ENCODE measurements around the gene MDP1.

The MDP1 gene

DNA sequence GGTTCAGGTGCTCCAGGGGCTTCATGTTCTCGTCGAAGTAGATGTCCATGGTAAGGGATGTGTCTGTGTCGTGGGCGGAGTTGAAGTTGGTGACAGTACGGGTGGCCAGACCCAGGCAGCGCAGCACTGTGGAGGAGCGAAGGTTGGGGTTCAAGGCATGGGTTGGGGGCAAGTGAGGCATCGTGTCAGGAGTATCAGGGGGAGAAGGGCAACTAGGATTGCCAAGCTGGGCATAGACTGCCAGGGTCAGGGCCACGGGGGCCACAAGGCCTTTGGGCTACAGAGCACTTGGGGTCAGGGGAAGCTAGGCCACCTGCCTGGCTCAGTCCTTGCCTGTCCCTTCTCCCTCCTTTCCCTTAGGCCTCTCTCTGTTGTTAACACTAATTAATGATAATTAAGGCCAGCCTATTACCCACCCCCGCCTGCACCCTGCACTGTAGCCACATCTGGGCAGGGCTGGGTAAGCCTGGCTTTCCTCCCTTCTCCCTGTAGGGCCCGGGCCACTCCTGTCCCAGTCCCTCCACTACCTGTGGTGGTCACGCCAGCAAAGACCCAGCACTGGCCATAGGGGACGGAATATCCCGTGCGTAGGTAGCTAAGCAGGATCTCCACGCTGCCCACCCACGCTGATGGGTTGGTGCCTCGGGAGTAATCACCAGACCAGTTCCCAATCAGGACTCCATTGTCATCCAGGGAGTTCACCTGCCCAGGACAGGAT, 42.8 kb upstream of the MDP1 start:
- Histone ChIP-seq H3K27me3 (ENCODE audit: control insufficient read depth in 2 of 2, insufficient read depth in 2 of 2, low read length in 2 of 2) (no peaks in the 10 kb centered on the region), H3K36me3 (ENCODE audit: control insufficient read depth in 2 of 2, insufficient read depth in 2 of 2, low read length in 2 of 2) (peaks cover 0 to 5% of the 10 kb centered on the region in 2 donors), H3K9me3 (ENCODE audit: control insufficient read depth in 2 of 2, low read length in 2 of 2) (no peaks in the 10 kb centered on the region), H3K27ac (ENCODE audit: low read depth in 2 of 2, low read length in 2 of 2) (no peak overlapping the region), H3K4me1 (ENCODE audit: control insufficient read depth in 2 of 2, insufficient read depth in 2 of 2, low read length in 2 of 2) (no peaks in the 10 kb centered on the region), H3K4me3 (ENCODE audit: low read length in 2 of 2) (no peak overlapping the region), H3K9ac (ENCODE audit: low read depth in 1 of 2, low read length in 2 of 2) (no peak overlapping the region)

DNA sequence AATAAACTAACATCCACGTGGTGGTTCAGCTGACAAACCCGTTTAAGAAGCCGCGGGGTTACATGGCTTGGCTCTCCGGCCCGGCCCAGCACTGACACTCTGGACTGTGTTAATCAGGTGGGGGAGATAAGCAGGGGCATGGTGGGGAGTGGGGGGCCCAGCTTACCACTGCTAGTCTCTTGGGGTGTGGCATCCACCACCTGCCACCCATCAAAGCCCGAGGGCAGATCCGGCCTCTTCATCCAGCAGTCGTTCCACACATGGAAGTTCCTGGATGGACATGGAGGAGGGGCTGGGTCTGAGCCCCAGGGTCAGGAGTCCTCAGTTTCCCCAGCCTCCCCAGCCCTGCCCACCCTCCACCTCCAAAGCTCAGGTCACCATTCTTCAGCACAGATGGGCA, 42.3 kb upstream of the MDP1 start:
- H3K27me3 ChIP-seq (ENCODE audit: control insufficient read depth in 2 of 2, insufficient read depth in 2 of 2, low read length in 2 of 2): no peaks in the 10 kb centered on the region
- no peak overlapping the region for H3K9ac ChIP-seq (ENCODE audit: low read depth in 1 of 2, low read length in 2 of 2)
- H3K36me3 ChIP-seq (ENCODE audit: control insufficient read depth in 2 of 2, insufficient read depth in 2 of 2, low read length in 2 of 2): peaks cover 0 to 5% of the 10 kb centered on the region in 2 donors
- H3K4me3 ChIP-seq (ENCODE audit: low read length in 2 of 2): no peak overlapping the region
- no peak overlapping the region for H3K27ac ChIP-seq (ENCODE audit: low read depth in 2 of 2, low read length in 2 of 2)
- H3K9me3 ChIP-seq (ENCODE audit: control insufficient read depth in 2 of 2, low read length in 2 of 2): no peaks in the 10 kb centered on the region
- H3K4me1 ChIP-seq (ENCODE audit: control insufficient read depth in 2 of 2, insufficient read depth in 2 of 2, low read length in 2 of 2): no peaks in the 10 kb centered on the region

- H3K4me3 ChIP-seq (ENCODE audit: low read length in 2 of 2): no peak overlapping the region
- H3K9me3 ChIP-seq (ENCODE audit: control insufficient read depth in 2 of 2, low read length in 2 of 2): no peaks in the 10 kb centered on the region
- no peak overlapping the region for H3K27ac ChIP-seq (ENCODE audit: low read depth in 2 of 2, low read length in 2 of 2)
- H3K27me3 ChIP-seq (ENCODE audit: control insufficient read depth in 2 of 2, insufficient read depth in 2 of 2, low read length in 2 of 2): no peaks in the 10 kb centered on the region
- no peaks in the 10 kb centered on the region for H3K4me1 ChIP-seq (ENCODE audit: control insufficient read depth in 2 of 2, insufficient read depth in 2 of 2, low read length in 2 of 2)
- peaks cover 0 to 5% of the 10 kb centered on the region in 2 donors for H3K36me3 ChIP-seq (ENCODE audit: control insufficient read depth in 2 of 2, insufficient read depth in 2 of 2, low read length in 2 of 2)
- H3K9ac ChIP-seq (ENCODE audit: low read depth in 1 of 2, low read length in 2 of 2): no peak overlapping the region
Measured at GRCh38 chr14:24256960-24257359, 41.1 kb upstream of the MDP1 start.

DNA sequence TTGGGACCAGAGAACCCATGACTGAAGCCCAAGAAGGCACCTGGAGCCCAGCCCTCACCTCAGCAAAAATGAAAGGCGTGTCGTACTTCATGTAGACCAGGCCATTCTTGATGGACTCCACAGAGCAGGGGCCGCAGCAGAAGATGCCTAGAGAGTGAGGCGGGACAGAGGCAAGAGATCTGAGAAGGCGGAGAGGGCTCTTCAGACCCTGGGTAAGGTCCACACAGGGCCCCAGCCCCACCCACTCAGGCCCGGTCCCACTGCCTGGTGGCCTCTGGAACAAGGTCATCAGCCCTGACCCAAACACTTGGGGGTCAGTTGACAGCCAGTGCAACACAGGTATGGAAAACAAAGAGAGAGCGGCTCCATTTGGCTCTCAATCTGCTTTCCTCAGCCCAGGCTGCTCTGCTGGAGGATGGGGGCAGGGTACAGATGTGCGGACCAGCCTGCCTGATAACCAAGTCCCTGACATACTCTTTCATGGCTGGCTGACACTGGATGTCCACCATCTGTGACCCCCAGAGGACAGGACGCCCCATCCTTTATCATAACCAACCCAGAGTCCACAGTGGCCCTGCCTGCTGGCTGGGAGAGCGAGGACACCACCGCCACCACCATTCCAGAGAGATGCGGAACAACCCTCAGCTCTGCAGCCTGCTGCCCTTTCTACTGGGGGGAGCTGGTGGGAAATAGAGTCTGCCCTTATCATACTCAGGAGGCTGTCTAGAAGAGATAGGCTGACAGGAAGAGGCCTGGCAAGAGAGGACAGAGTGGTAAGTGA, 40.3 kb upstream of the MDP1 start:
- Histone ChIP-seq H3K27ac (ENCODE audit: low read depth in 2 of 2, low read length in 2 of 2) (no peak overlapping the region), H3K36me3 (ENCODE audit: control insufficient read depth in 2 of 2, insufficient read depth in 2 of 2, low read length in 2 of 2) (peaks cover 0 to 5% of the 10 kb centered on the region in 2 donors)

GRCh38 chr14:24255438-24255837, 39.6 kb upstream of the MDP1 start:
- Histone ChIP-seq H3K36me3 (ENCODE audit: control insufficient read depth in 2 of 2, insufficient read depth in 2 of 2, low read length in 2 of 2) (peaks cover 0 to 5% of the 10 kb centered on the region in 2 donors), H3K9me3 (ENCODE audit: control insufficient read depth in 2 of 2, low read length in 2 of 2) (no peaks in the 10 kb centered on the region), H3K27me3 (ENCODE audit: control insufficient read depth in 2 of 2, insufficient read depth in 2 of 2, low read length in 2 of 2) (no peaks in the 10 kb centered on the region), H3K4me1 (ENCODE audit: control insufficient read depth in 2 of 2, insufficient read depth in 2 of 2, low read length in 2 of 2) (no peaks in the 10 kb centered on the region), H3K9ac (ENCODE audit: low read depth in 1 of 2, low read length in 2 of 2) (no peak overlapping the region), H3K27ac (ENCODE audit: low read depth in 2 of 2, low read length in 2 of 2) (no peak overlapping the region), H3K4me3 (ENCODE audit: low read length in 2 of 2) (no peak overlapping the region)

More for the DNA sequence above, 40.3 kb upstream of the MDP1 start:
- Histone ChIP-seq H3K4me3 (ENCODE audit: low read length in 2 of 2) (no peak overlapping the region), H3K27me3 (ENCODE audit: control insufficient read depth in 2 of 2, insufficient read depth in 2 of 2, low read length in 2 of 2) (no peaks in the 10 kb centered on the region), H3K4me1 (ENCODE audit: control insufficient read depth in 2 of 2, insufficient read depth in 2 of 2, low read length in 2 of 2) (no peaks in the 10 kb centered on the region), H3K9me3 (ENCODE audit: control insufficient read depth in 2 of 2, low read length in 2 of 2) (no peaks in the 10 kb centered on the region), H3K9ac (ENCODE audit: low read depth in 1 of 2, low read length in 2 of 2) (no peak overlapping the region)

DNA sequence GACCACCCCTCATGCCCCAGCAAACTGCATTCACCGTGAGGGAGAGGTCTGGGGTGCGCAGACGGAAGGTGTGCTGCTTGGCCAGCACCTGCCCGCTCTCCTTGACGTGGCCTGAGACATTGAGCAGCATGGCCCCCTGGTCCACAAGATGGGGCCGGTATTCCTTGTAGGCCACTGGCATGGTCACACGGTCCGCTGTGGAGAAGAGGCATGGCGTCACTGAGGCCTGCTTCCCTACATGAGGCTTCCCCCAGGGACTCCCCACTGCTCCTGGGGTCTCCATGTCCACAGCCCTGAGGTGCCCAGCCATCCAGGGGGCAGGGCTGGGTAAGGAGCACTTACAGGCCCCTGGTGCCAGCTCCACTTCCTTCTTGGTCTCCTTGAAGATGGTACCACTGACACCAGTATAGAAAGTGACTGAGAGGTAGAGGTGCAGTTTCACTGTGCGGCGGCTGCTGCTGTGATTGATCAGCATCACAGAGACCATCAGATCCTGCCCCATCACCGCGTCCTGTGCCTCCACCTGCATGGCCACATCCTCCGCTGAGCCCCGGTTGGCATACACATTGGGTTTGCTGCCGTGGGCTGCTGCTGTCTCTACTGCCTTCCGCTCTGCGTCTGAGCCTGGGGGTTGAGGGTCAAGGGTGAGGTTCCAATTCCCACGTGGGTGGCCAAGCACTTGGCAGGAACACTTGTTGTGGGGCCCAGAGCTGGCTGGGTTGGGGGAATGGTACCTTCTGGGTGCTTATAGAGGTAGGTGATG, 38.9 kb upstream of the MDP1 start:
- Histone ChIP-seq H3K9ac (ENCODE audit: low read depth in 1 of 2, low read length in 2 of 2) (no peak overlapping the region), H3K27ac (ENCODE audit: low read depth in 2 of 2, low read length in 2 of 2) (no peak overlapping the region), H3K36me3 (ENCODE audit: control insufficient read depth in 2 of 2, insufficient read depth in 2 of 2, low read length in 2 of 2) (peaks cover 0 to 5% of the 10 kb centered on the region in 2 donors), H3K4me3 (ENCODE audit: low read length in 2 of 2) (no peak overlapping the region), H3K9me3 (ENCODE audit: control insufficient read depth in 2 of 2, low read length in 2 of 2) (no peaks in the 10 kb centered on the region), H3K27me3 (ENCODE audit: control insufficient read depth in 2 of 2, insufficient read depth in 2 of 2, low read length in 2 of 2) (no peaks in the 10 kb centered on the region), H3K4me1 (ENCODE audit: control insufficient read depth in 2 of 2, insufficient read depth in 2 of 2, low read length in 2 of 2) (no peaks in the 10 kb centered on the region)

DNA sequence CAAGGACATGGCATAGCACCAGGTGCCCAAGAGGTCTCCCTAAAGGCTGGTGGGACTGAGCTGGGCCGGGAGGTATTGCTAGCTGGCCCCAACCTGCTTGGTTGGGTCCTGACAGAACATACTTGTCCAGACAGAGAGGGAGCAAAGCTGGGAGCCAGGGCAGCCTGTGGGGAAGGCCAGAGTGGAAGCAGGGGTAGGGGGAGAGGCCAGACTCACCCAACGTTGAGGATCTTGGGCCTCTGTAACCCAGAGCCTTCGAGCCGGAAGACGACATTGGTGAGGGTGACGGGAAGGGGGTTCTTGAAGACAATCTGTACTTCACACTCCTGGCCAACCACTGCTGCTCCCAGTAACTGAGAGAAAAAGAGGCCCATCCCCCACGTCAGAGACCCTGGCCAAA, 38.1 kb upstream of the MDP1 start:
- H3K27me3 ChIP-seq (ENCODE audit: control insufficient read depth in 2 of 2, insufficient read depth in 2 of 2, low read length in 2 of 2): no peaks in the 10 kb centered on the region
- H3K4me3 ChIP-seq (ENCODE audit: low read length in 2 of 2): no peak overlapping the region
- no peaks in the 10 kb centered on the region for H3K4me1 ChIP-seq (ENCODE audit: control insufficient read depth in 2 of 2, insufficient read depth in 2 of 2, low read length in 2 of 2)
- no peak overlapping the region for H3K27ac ChIP-seq (ENCODE audit: low read depth in 2 of 2, low read length in 2 of 2)
- H3K9ac ChIP-seq (ENCODE audit: low read depth in 1 of 2, low read length in 2 of 2): no peak overlapping the region
- H3K9me3 ChIP-seq (ENCODE audit: control insufficient read depth in 2 of 2, low read length in 2 of 2): no peaks in the 10 kb centered on the region
- H3K36me3 ChIP-seq (ENCODE audit: control insufficient read depth in 2 of 2, insufficient read depth in 2 of 2, low read length in 2 of 2): peaks cover 0 to 5% of the 10 kb centered on the region in 2 donors

DNA sequence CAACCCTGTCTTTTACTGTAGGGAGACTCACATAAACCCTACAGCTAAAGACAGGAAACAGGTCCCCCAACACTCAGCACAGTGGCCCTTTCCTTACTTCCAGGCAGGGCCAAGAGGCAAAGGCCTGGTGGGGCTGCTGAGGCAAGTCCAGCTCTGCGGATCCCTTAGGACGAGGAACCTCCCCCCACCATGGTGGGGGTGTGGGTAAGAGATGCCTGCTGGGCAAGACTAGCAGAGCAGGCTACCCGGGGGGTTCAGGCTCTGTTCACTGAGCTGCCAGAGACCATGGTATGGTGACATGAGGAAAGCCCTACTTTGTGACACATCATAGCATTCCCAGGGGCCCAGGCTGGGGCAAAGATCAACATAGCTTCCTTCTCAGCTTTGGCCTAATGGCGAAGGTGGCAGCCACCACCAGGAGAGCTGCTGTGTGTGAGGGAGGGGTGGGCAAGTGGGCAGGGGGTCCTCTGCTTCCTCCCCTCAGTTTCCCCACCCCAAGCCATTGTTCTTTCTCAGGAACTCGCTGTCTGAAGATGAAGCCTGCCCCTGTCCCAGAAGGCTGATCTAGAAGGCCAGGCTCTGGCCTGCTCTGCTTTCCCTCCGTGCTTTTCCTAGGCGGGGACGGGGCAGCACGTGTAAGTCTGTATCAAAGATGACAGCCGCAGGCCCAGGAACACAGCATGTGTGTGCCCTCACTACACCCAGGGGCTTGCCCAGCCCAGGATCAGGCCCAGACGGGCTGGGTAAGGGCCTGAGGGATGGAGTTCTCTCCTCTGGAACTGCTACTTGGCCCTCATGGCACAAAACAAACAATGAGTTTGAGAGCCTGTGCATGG, 36.6 kb upstream of the MDP1 start:
- Histone ChIP-seq H3K36me3 (ENCODE audit: control insufficient read depth in 2 of 2, insufficient read depth in 2 of 2, low read length in 2 of 2) (peaks cover 4 to 5% of the 10 kb centered on the region in 2 donors), H3K27me3 (ENCODE audit: control insufficient read depth in 2 of 2, insufficient read depth in 2 of 2, low read length in 2 of 2) (no peaks in the 10 kb centered on the region), H3K4me3 (ENCODE audit: low read length in 2 of 2) (no peak overlapping the region)

DNA sequence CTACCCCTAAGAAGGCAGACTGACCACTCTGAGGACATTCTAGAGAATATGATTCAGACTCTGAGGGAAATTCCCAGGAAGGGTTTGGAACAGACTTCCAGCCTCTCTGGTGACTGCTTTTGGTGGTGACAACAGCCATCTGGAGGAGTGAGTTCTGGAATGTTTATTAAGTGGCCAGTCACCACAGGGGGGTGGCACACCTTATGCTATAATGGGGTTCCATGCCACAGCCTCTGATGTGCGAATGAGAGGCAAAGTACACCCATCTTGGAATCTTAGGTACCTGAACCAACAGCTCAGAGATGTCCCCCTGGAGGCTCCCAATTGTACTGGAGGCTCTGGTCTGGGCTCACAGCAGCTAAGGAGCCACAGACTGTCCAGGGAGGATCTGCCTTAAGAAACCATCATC, 36.0 kb upstream of the MDP1 start:
- Histone ChIP-seq H3K4me3 (ENCODE audit: low read length in 2 of 2) (no peak overlapping the region), H3K27me3 (ENCODE audit: control insufficient read depth in 2 of 2, insufficient read depth in 2 of 2, low read length in 2 of 2) (no peaks in the 10 kb centered on the region), H3K9ac (ENCODE audit: low read depth in 1 of 2, low read length in 2 of 2) (no peak overlapping the region), H3K27ac (ENCODE audit: low read depth in 2 of 2, low read length in 2 of 2) (no peak overlapping the region), H3K9me3 (ENCODE audit: control insufficient read depth in 2 of 2, low read length in 2 of 2) (no peaks in the 10 kb centered on the region), H3K4me1 (ENCODE audit: control insufficient read depth in 2 of 2, insufficient read depth in 2 of 2, low read length in 2 of 2) (no peaks in the 10 kb centered on the region), H3K36me3 (ENCODE audit: control insufficient read depth in 2 of 2, insufficient read depth in 2 of 2, low read length in 2 of 2) (peaks cover 4 to 5% of the 10 kb centered on the region in 2 donors)

More for the DNA sequence above, 36.6 kb upstream of the MDP1 start:
- no peak overlapping the region for H3K9ac ChIP-seq (ENCODE audit: low read depth in 1 of 2, low read length in 2 of 2)
- H3K9me3 ChIP-seq (ENCODE audit: control insufficient read depth in 2 of 2, low read length in 2 of 2): no peaks in the 10 kb centered on the region
- H3K4me1 ChIP-seq (ENCODE audit: control insufficient read depth in 2 of 2, insufficient read depth in 2 of 2, low read length in 2 of 2): no peaks in the 10 kb centered on the region
- H3K27ac ChIP-seq (ENCODE audit: low read depth in 2 of 2, low read length in 2 of 2): no peak overlapping the region

Data from mucosa of rectum (tissue), 2 donors.